T follicular helper cell (primary cell): ENCODE measurements around the gene ZNF367.

Experiments
- DNase-seq: peaks from one replicate; pipeline ENCODE4 v3.0.0-alpha.2; 2020; ENCODE audit warnings: low read depth
- total RNA-seq, 2 experiments: gene quantifications; one replicate each; lab custom pipeline; 2026; lab: John Stamatoyannopoulos, UW

ZNF367 gene
- total RNA-seq = 8.2 to 11.0 reads per million in 2 experiments

- peak; percentile 80 for DNase-seq
These were observed at the start of gene ZNF367 for GRCh38 chr9:96418083-96418919. Gene ZNF367, minus strand, starts transcription at chr9:96418370. Its CDS starts 338 bp downstream, at chr9:96418032.

GRCh38 chr9:96467784-96468183 lies 49.6 kb upstream of the ZNF367 start:
- no peak for DNase-seq

GRCh38 chr9:96464426-96464825 lies 46.3 kb upstream of the ZNF367 start:
- DNase-seq = no peak

DNA sequence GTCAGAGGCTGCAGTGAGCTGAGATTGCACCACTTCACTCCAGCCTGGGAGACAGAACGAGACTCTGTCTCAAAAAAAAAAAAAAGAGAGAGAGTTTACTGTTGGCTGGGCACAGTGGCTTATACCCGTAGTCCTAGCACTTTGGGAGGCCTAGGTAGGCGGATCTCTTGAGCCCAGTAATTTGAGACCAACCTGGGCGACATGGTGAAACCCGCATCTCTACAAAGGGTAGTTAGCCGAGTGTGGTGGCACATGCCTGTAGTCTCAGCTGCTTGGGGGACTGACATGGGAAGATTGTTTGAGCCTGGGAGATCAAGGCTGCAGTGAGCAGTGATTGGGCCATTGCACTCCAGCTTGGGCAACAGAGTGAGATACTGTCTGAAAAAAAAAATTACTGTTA lies 44.4 kb upstream of the ZNF367 start:
- no peak for DNase-seq

DNA sequence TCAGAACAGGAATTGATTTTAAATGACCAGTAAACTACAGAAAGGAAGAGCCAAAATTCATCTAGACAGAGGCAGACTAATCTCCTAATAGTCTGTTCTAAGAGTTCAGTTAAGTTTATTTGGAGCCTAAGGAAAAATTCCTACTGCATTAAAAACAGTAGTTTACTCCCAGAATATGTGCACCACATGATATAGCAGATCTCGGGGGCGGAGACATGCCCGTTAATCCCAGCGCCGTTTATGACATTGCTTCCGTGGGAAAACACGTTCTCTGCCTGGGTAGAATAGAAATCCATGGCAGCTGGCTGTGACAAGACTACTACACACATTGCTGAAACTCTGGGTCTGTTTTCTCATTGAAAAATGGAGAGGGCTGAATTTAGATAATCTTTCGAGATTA lies 43.2 kb upstream of the ZNF367 start:
- DNase-seq = no peak

GRCh38 chr9:96460882-96461281 lies 42.7 kb upstream of the ZNF367 start:
- DNase-seq = no peak

GRCh38 chr9:96460470-96460869 lies 42.3 kb upstream of the ZNF367 start:
- DNase-seq = no peak

GRCh38 chr9:96459268-96460007 lies 41.3 kb upstream of the ZNF367 start:
- DNase-seq = no peak

GRCh38 chr9:96458226-96458625 lies 40.1 kb upstream of the ZNF367 start:
- DNase-seq = no peak

DNA sequence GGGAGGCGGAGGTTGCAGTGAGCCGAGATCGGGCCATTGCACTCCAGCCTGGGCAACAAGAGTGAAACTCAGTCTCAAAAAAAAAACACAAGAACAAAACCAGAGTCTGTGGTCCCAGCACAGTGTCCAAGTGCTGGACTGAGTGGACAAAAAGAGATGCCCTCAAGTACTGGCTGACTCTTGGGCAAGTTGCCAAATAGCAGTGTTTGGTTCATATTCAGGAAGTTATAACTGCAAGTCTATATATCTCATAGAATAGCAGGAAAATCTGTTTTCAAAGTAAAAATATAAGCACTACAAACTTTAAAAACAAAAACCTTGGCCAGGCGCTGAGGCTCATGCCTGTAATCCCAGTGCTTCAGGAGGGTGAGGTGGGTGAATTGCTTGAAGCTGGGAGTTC lies 39.1 kb upstream of the ZNF367 start:
- no peak for DNase-seq

DNA sequence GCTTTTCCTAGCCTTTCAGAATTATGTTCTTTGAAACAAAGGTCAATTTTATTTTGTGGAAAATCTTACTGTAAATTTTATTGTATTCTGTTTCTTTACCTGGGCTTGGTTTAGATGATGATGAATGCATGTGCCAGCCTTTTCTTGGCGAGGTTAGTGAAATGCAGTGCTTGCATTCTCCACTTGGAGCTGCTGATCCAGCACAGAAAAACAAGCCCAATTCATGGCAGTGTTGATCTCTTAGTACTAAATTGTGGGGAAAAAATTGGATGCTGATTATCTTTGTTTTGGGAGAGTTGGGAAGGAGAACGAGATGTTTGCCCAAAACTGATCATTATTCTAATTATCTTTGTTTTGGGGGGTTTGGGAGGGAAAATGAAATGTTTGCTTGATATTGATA lies 35.5 kb upstream of the ZNF367 start:
- DNase-seq = no peak

GRCh38 chr9:96450613-96451528 lies 32.7 kb upstream of the ZNF367 start:
- DNase-seq = peak; percentile 41

- DNase-seq = peak; percentile 93
These were observed 31.9 kb upstream of the ZNF367 start, which contains the start of gene HABP4 for GRCh38 chr9:96449845-96450612. Gene HABP4, plus strand, starts transcription at chr9:96450169. Its CDS starts 111 bp downstream, at chr9:96450280.

DNA sequence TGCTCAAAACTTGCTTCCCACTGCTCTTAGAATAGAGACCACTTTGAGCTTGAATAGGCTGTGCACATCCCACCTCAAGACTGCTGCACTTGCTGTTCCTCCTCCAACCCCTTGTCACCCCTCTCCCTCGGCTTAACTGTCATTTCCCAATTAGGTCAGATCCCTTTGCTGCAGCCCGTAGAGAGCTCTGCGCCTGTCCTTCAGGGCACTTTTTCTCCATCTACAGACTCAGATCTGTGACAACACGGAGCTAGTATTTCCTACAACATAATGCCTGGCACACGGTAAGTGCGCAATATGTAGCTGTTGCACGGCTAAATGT lies 31.3 kb upstream of the ZNF367 start:
- no peak for DNase-seq

GRCh38 chr9:96448546-96449170 lies 30.5 kb upstream of the ZNF367 start:
- DNase-seq = no peak

DNA sequence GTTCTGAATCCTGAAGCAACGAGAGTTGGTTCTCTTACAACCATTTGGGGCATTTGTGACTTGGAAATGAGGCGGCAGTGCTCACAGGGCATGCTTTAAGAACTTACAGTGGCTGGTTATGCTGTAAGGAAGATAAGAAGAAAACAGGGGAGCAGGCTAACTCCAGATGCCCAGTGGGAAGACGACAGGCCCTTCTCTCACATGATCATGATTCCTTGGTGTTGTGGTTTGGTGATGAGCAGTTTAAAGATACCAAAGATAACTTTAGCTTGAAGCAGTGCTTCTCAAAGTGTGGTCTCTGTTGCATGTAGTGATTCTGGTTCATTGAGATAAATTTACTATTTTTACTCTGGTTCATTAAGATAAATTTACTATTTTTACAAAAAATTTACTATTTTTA lies 29.2 kb upstream of the ZNF367 start:
- no peak for DNase-seq

DNA sequence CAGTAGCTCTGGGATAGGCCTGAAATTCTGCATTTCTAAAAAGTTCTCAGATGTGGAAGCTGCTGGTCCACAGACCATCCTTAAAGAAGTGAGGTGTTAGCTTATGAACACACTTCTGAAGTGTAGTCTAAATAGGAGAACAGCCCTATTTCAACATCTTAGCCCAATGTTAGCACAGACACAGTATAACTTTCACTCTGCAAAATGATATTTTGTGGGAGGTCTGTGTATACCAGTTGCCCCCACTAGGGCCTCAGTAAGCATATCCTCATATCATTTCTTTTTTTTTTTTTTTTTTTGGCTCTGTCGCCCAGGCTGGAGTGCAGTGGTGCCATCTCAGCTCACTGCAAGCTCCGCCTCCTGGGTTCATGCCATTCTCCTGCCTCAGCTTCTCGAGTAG lies 24.3 kb upstream of the ZNF367 start:
- no peak for DNase-seq

DNA sequence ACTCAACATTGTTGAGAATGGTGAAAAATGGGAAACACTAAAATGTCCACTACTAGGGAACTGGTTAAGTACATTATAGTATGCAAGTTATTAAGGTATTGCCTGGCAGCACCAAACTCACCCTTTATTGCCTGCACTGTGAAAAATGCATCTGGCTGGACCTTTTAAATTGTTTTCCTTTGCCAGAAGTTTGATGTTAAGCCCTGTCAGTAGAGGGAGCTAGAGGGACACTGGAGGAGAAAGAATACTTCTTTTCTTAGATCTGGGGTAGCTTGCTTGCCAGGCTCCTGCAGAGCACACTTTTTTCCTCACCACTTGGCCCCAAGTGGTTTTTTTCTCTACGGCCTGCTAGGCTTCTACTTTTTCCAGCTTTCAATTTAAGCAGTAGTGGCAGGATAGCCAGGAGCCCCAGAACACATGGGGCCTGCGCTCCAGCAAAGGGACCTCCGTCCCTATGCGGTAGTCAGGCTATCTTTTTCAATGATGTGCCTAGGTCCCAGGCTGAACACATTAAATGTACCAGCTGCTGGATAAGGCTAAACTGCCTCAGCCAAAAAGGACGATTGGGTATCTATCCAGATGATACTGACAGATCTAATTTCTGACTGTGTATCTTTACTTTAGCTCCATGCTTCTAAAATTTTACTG lies 23.8 kb upstream of the ZNF367 start:
- no peak for DNase-seq

- DNase-seq = no peak
These were observed 22.6 kb upstream of the ZNF367 start for GRCh38 chr9:96440671-96441199.

- no peak for DNase-seq
These were observed 19.3 kb upstream of the ZNF367 start for GRCh38 chr9:96437454-96437853.
